HG03558 (cell line): Measurements from ENCODE around the gene CRLF3.
"Not testable (repeated sequence)": the region's sequence is repeated elsewhere in the genome, so short reads cannot be mapped to it uniquely, and the experiment has no call there.

Source experiments
- ATAC-seq: cut with Tn5 transposase; IDR thresholded peaks from one replicate; pipeline ENCODE4 v1.9.1; 2021; ENCODE audit warnings: moderate number of reproducible peaks; ENCODE audit not compliant: unreplicated experiment; ENCODE audit errors: extremely low read depth

The CRLF3 gene

GRCh38 chr17:30824356-30825145 is at the start of gene CRLF3:
TSS of gene CRLF3 (minus strand) at chr17:30824692. CDS start at chr17:30824651, 41 bp downstream.
- ATAC-seq = peak; percentile 65

DNA sequence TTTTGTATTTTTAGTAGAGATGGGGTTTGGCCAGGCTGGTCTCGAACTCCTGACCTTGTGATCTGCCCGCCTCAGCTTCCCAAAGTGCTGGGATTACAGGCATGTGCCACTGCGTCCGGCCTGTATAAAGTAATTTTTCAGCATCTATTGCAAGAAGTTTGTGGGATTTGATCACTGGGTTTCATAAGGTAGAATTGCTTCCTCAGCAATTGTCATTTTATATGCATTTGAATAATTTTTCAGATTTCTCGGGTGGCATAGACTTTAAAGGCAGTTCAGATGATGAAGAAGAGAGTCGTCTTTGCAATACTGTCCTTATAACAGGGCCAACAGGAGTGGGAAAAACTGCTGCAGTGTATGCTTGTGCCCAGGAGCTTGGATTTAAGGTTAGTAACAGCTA is 44.5 kb upstream of the CRLF3 start:
- ATAC-seq = no peak

DNA sequence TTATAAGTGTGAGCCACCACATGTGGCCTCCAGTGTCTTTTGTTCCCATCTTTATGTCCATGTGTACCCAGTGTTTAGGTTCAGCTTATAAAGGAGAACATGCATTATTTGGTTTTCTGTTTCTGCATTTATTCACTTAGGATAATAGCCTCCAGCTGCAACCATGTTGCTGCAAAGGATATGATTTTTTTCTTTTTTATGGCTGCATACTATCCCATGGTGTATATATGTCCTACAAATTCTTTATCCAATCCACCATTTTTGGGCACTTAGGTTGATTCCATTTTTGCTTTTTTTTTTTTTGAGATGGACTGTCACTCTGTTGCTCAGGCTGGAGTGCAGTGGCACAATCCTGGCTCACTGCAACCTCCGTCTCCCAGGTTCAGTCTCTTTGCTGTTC is 40.1 kb upstream of the CRLF3 start:
- no peak for ATAC-seq

- no peak for ATAC-seq
These were observed 34.2 kb upstream of the CRLF3 start for GRCh38 chr17:30858556-30859250.

DNA sequence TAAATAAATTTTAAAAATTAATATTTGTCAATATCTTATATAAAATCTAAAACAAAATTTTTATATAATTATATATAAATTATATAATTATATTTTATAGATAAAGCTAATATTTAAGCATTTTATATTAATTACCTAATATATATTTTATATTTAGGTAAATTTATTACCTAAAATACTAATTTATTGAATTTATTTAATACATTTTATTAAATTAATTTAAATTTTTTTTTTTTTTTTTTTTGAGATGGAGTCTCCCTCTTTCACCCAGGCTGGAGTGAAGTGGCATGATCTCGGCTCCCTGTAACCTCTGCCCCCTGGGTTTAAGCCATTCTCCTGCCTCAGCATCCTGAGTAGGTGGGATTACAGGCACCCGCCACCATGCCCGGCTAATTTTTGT is 29.7 kb upstream of the CRLF3 start:
- no peak for ATAC-seq

DNA sequence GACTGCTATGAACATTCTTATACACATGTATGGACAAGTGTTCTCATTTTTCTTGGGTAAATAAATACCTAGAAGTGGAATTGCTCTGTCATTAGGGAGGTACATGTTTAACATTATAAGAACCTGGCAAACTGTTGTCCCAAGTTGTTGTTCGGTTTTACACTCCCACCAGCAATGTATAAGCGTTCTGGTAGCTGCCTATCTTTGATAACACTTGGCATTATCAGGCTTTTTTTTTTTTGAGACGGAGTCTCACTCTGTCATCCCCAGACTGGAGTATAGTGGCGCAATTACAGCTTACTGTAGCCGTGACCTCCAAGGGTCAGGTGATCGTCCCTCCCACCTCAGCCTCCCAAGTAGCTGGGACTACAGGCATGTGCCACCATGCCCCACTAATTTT is 23.5 kb upstream of the CRLF3 start:
- no peak for ATAC-seq

DNA sequence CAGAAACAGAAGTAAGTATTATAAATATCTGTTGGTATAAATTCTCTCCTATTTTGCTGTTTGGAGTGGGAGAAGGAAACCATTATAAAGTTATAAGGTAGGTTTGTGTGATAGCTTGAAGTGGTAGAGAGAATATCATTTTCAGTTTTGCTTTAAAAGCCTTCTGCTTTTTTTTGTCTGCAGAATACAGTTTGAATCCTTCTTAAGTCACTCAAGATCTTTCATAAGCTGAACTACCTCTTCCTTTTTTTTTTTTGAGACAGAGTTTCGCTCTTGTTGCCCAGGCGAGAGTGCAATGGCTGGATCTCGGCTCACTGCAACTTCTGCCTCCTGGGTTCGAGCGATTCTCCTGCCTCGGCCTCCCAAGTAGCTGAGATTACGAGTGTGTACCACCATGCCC is 16.3 kb upstream of the CRLF3 start:
- ATAC-seq = no peak

DNA sequence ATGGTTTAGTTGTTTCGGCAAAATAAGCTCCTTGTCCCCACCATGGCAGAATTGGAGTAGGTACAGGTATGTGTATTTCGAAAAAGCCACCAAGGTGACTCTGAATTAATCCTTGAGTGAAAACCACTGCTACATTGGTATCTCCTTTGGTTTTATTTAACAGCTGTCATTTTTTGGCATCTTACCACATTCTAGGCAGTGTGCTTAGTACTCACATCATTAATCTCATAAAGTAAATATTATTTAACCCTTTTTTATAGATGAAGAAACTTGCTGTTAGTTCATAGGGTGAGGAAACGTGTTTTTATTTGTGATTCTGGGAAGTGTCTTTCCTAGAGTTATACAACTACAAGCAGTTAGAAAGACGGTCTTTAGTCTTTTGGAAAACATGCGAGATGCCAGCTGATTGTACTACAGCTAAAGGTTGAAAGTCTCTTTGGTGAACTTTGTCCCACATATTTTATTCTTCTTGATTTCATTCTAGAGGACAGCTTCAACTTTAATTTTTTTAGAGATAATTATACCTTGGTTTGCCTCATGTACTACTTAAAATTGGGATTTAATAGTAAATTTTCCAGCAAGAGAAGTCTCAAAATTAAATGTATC is 13.8 kb upstream of the CRLF3 start:
- ATAC-seq = no peak

DNA sequence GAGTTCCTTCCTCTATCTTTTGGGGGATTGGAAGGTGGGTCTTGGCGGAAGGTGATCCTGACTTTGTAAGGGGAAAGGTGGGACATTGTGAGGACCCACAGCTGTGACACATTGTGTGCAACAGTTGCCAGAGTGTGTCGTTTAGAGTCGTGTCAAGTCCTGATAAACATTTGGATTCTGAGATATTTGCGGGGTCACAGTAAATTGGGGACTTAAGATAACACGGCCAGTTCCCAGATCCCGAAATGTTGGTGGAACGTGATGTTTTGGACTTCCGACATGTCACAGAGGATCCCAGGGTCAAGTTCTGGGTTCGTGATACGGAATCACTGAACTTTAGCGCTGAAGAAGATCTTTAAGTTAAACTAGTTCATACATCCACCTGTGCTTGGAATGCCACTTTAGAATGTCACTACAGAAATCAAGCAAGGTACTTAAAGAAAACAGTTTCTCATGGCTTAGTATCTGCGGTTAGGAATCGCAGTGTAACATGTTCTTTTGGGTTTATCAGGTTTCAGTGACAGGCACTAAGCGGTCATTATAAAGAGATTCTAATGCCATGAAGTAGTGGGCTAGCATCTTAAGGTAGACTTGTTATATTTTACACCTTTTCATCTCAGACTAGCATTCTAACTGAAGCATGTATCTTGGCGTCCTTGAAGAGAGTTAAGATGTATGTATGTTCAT is 8.1 kb upstream of the CRLF3 start:
- no peak for ATAC-seq

- ATAC-seq = no peak
These were observed 7.4 kb upstream of the CRLF3 start, which contains the start of gene ATAD5 for GRCh38 chr17:30831663-30832437. TSS of gene ATAD5 (plus strand) at chr17:30831966. CDS start at chr17:30832348, 382 bp downstream.

DNA sequence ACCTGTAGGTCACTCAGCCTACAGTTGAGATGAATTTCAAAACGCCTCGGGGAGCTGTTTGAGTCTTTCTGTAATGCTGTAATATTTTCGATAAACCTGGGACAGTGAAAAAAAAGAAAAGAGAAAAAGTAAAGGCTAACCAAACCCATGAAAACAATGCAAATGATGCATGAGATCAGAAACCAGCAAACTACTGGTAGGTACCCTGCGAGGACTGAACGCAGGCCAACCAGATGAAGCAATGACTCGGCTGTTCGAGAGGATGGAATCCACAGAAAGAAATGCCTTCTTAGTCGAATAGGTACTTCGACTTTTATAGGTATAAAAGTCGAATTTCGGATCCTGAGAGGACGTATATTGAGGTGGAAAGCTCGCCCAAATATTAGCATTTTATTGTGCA is 6.8 kb upstream of the CRLF3 start:
- ATAC-seq = no peak

GRCh38 chr17:30829022-30829421 is 4.5 kb upstream of the CRLF3 start:
- ATAC-seq = no peak

DNA sequence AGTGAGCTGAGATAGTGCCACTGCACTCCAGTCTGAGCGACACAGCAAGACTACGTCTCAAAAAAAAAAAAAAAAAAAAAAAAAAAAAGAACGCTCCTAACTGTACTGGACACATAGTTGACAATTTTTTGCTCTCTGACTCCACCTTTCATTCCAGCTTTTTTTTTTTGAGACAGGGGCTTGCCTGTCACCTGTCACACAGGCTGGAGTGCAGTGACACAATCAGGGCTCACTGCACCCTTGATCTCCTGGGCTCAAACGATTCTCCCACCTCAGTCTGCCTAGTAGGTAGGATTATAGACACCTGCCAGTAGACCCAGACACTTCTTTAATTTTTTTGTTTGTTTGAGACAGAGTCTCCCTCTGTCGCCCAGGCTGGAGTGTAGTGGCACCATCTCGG is 2.6 kb upstream of the CRLF3 start:
- no peak for ATAC-seq

- no peak for ATAC-seq
These were observed 513 bp downstream of the CRLF3 start for GRCh38 chr17:30824002-30824355.

DNA sequence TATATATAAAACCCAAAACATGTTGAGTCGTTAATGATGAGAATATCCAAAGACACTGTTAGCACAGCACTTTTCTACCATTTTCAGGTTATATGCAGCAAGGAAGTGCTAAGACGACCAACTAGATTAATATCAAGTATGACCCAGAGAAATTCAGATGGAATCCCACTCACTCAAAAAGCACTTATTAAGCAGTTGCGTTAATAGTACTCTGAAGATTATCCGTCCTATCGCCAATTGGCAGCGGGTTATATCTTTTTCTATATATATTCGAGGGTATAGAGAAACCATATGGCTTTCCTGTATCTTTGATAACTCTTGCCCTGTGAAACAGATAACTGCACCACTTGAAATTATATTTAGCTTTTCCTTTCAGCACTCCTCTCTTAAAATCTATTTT is 1.1 kb downstream of the CRLF3 start:
- ATAC-seq = no peak

GRCh38 chr17:30822919-30823318 is 1.6 kb downstream of the CRLF3 start:
- not testable (repeated sequence) for ATAC-seq

DNA sequence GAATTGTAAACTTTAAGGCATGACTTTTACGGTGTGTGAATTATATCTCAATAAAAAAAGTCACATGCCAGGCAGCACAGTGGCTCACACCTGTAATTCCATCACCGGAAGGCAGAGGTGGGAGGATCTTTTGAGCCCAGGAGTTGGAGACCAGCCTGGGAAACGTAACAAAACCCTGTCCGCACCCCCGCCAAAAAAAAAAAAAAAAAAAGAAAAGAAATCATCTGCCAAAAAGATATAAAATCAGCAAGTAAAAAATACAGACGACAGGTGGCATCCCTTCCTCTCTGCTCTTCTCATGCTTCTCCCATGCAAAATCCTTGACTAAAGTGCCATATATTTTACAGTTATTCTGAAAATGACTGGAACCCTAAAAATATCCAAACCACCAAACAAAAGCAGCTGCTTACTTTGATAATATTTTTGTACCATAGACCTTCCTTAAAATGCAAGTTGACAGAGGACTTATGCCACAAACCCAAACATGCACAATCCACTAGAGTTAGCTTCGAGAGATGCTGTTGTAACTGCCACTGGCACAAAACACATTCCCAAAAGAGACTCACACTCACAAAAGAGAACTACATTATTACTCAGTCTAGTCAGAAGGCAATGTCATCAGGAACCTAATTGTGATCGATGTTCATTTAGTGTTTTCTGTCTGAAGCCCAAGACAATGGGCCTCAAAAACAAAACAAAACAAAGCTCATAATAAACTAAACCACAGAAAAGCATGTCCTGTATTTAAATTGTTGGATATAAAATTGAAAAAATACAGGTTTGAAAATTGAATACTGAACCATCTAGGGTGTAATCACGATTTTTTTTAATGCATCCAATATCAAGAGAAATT is 2.4 kb downstream of the CRLF3 start:
- ATAC-seq = no peak

- no peak for ATAC-seq
These were observed 4.4 kb downstream of the CRLF3 start for GRCh38 chr17:30819971-30820705.

DNA sequence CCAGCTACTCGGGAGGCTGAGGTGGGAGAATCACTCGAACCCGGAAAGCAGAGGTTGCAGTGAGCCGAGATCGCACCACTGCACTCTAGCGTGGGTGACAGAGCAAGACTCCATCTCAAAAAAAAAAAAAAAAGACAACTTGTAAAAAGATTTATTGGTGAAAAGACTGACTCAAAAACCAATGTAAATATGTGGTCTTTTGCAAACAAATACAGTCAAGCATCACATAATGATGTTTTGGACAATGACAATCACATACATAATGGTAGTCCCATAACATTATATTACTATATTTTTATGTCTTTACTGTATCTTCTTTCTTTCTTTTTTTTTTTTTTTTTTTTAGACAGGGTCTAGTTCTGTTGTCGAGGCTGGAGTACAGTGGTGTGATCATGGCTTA is 8.3 kb downstream of the CRLF3 start:
- no peak for ATAC-seq
